Esophagus muscularis mucosa (tissue), 4 donors: Measurements from ENCODE around the gene CST4. TPM values are rescaled to one million over a fixed set of nuclear protein-coding genes. Genes with fewer than 3 reads are reported as not detected.
"Not testable (repeated sequence)": the region's sequence is repeated elsewhere in the genome, so short reads cannot be mapped to it uniquely, and the experiment has no call there.

ENCODE experiments used
- DNase-seq: peaks from one replicate; pipeline ENCODE4 v3.0.0-alpha.2; 2017; ENCODE audit errors: extremely low spot score
- H3K27ac ChIP-seq, 4 donors: fragments of 200-600 bp; sonication (generic); replicated peaks in 1 of 4; 1 replicate in 3 of 4; 2 replicates in 1 of 4; pipeline ENCODE4 v1.5.1; 2016 to 2019; ENCODE audit warnings: mild to moderate bottlenecking in 1 of 4
- H3K27me3 ChIP-seq, 4 donors: fragments of 200-600 bp; sonication (generic); one replicate each; pipeline versions ENCODE4 v1.5.1 to v1.6.0; 2016 to 2019
- H3K36me3 ChIP-seq, 4 donors: fragments of 200-600 bp; sonication (generic); one replicate each; pipeline ENCODE4 v1.5.1; 2016 to 2019
- H3K4me1 ChIP-seq, 4 donors: fragments of 200-600 bp; sonication (generic); one replicate each; pipeline ENCODE4 v1.5.1; 2016 to 2019
- H3K4me3 ChIP-seq, 4 donors: fragments of 200-600 bp; sonication (generic); 1 replicate in 2 of 4; 2 replicates in 2 of 4; pipeline ENCODE4 v1.5.1; 2016 to 2019; ENCODE audit warnings: mild to moderate bottlenecking in 4 of 4, moderate library complexity in 1 of 4
- H3K9me3 ChIP-seq, 4 donors: fragments of 200-600 bp; sonication (generic); 1 replicate in 3 of 4; 2 replicates in 1 of 4; pipeline ENCODE4 v1.5.1; 2016 to 2019
- EP300 ChIP-seq: sonication (generic); formaldehyde crosslinking; IDR thresholded peaks from one replicate; pipeline ENCODE4 v1.6.1; 2017; ENCODE audit warnings: antibody characterized with exemption
- POLR2A ChIP-seq: fragments of 450-650 bp; IDR thresholded peaks from one replicate; pipeline ENCODE4 v1.6.1; 2017; ENCODE audit warnings: antibody characterized with exemption, moderate library complexity, mild to moderate bottlenecking, low read depth
- POLR2AphosphoS5 ChIP-seq, 2 donors: sonication (generic); formaldehyde crosslinking; IDR thresholded peaks; one replicate each; pipeline ENCODE4 v1.6.1; 2017; ENCODE audit warnings: antibody characterized with exemption in 2 of 2
- WGBS: methylation state at CpG from one replicate; pipeline ENCODE4 v1.1.5; 2018; 5-methylcytosine and 5-hydroxymethylcytosine counted together
- intact Hi-C: fragments of 100-400 bp; cut with DNase I; formaldehyde crosslinking; loops from one replicate; pipeline ENCODE4 v1.15.1; 2023
- total RNA-seq, 4 donors: library from RNA; depleted of rRNA; stranded (reverse); fragments of >200 nt; gene quantifications; one replicate each; pipeline versions ENCODE4 v1.1.0 to v1.2.1, GENCODE V29; 2016
- TF ChIP-seq, protein P1 (sequence below), 3 experiments: fragments of 200-600 bp in 2 of 3; fragments of 450-650 bp in 1 of 3; sonication (generic) in 2 of 3; IDR thresholded peaks; one replicate each; pipeline ENCODE4 v1.5.1; 2017 to 2019; ENCODE audit warnings: antibody characterized with exemption in 3 of 3, mild to moderate bottlenecking in 2 of 3, moderate library complexity in 1 of 3

The CST4 gene
- total RNA-seq, 4 donors from 2014 or later, result not detected

DNA sequence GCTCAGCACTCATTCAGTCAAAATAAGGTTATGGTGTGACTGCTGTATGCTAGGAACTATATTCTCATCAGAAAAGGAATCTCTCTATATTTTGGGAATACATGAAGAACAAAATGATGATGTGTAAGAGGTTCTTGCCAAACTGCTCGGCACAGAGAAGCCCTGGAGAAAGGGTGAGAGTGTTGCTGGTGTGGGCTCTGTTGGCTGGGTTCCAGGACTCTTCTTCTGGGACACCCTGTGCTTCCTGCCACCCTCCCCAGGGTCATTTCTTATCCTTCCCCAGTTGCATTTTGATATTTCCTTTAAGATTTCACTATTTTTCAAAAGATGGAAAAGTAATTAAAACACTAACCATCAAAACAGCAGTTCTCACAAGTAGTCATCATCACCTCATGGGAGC is 33.1 kb upstream of the CST4 start:
- TF ChIP-seq, protein P1, sequence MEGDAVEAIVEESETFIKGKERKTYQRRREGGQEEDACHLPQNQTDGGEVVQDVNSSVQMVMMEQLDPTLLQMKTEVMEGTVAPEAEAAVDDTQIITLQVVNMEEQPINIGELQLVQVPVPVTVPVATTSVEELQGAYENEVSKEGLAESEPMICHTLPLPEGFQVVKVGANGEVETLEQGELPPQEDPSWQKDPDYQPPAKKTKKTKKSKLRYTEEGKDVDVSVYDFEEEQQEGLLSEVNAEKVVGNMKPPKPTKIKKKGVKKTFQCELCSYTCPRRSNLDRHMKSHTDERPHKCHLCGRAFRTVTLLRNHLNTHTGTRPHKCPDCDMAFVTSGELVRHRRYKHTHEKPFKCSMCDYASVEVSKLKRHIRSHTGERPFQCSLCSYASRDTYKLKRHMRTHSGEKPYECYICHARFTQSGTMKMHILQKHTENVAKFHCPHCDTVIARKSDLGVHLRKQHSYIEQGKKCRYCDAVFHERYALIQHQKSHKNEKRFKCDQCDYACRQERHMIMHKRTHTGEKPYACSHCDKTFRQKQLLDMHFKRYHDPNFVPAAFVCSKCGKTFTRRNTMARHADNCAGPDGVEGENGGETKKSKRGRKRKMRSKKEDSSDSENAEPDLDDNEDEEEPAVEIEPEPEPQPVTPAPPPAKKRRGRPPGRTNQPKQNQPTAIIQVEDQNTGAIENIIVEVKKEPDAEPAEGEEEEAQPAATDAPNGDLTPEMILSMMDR (IDR thresholded peaks at IDR 0.05), result no peak
- Histone ChIP-seq H3K27me3 (no peaks in the 10 kb centered on the region), H3K4me1 (no peaks in the 10 kb centered on the region), H3K9me3 (peaks cover 0 to 7% (median 0%) of the 10 kb centered on the region in 4 donors), H3K36me3 (no peaks in the 10 kb centered on the region), H3K4me3 (no peak overlapping the region), H3K27ac (no peak overlapping the region)
- 23% methylated on average over 1 of the region's 1 CpG for WGBS
- intact Hi-C loops, result no loop called here
- DNase-seq, result peak; percentile 77

DNA sequence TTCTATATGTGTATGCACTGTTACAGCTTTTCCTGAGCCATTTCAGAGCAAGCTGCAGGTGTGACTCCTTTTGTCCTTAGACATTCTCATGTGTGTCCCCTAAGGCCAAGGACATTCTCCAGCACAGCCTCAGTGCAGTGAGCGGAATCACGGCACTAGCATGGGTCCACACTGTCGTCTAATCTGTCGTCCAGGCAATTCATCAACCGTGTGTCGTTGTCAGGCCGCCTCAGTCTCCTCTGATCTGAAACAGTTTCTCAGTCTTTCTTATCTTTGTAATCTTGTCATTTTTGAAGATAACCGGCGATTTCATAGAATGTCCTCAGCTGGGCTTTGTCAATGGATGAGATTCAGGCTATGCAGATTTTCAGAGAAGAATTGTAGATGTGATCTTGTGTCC is 30.5 kb upstream of the CST4 start:
- intact Hi-C loops, H3K27ac ChIP-seq, H3K4me1 ChIP-seq, H3K9me3 ChIP-seq, H3K27me3 ChIP-seq, H3K36me3 ChIP-seq, H3K4me3 ChIP-seq: not testable (repeated sequence)
- WGBS, result 40% methylated on average over 9 of the region's 9 CpGs
- peak; percentile 60 for DNase-seq

DNA sequence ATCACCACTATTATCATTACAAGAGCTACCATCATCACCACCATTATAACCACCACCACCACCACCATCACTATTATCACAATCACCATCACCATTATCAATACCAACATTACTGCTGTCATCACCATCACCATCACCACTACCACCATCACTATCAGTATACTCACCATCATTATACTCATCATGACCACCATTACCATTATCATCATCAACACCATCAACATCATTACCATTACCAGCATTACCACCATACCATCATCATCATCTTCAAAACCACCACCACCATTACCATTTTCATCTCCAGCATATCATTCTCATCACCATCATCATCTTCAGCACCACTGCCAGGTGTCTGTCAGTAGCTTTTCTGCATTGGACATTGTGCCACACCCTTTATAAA is 22.9 kb upstream of the CST4 start:
- H3K4me3 ChIP-seq, H3K9me3 ChIP-seq, H3K27ac ChIP-seq, H3K27me3 ChIP-seq, H3K36me3 ChIP-seq, intact Hi-C loops, H3K4me1 ChIP-seq: not testable (repeated sequence)
- peak; percentile 29 for DNase-seq

DNA sequence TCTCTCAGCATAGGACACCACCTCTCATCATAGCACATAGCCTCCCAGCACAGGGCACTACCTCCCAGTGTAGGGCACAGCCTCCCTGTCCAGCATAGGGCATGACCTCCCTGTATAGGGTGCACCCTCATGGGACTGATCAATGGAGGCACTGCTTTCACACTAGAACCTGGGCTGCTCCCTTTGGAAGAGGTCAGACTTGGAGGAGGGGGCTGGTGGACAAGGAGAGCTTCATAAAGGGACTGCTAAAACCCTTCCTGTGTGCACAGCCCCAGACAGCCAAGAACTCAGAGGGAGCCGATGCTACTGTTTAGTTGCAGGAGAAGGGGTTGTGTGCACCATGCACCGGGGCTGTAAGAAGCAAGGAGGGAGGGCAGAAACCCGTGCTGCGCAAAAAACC is 21.9 kb upstream of the CST4 start:
- intact Hi-C loops, result no loop called here
- H3K9me3 ChIP-seq, result no peaks in the 10 kb centered on the region
- H3K4me1 ChIP-seq, result no peaks in the 10 kb centered on the region
- no peak overlapping the region for H3K27ac ChIP-seq
- TF ChIP-seq EP300, result no peak
- no peak for TF ChIP-seq POLR2AphosphoS5 (IDR thresholded peaks at IDR 0.05)
- TF ChIP-seq POLR2A, result no peak
- TF ChIP-seq, protein P1 (IDR thresholded peaks at IDR 0.05), result no peak
- H3K27me3 ChIP-seq, result no peaks in the 10 kb centered on the region
- 85% methylated on average over 3 of the region's 4 CpGs for WGBS
- DNase-seq, result peak; percentile 86
- H3K4me3 ChIP-seq, result no peak overlapping the region
- H3K36me3 ChIP-seq, result no peaks in the 10 kb centered on the region

DNA sequence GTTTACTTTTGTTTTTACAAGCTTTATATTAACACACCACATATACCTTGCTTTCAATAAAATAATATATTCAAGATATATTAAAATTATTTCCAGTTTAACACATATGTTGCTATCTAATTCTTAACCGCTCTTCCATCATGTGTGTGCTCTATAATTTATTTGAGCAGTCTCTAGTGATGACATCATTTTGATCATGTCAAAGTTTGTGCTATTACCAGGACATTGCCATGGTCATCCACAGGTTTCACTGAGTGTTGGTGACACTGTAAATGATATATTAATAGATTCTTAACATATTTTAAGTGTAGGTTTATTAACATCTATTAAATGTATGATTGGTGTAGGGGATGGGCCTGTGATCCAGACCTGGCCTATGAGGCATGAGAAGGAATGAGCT is 17.1 kb upstream of the CST4 start:
- TF ChIP-seq, protein P1 (IDR thresholded peaks at IDR 0.05), result no peak
- TF ChIP-seq POLR2A (no peak), EP300 (no peak), POLR2AphosphoS5 (IDR thresholded peaks at IDR 0.05) (no peak)
- H3K4me1 ChIP-seq, result no peaks in the 10 kb centered on the region
- intact Hi-C loops, result no loop called here
- no peak overlapping the region for H3K4me3 ChIP-seq
- H3K27me3 ChIP-seq, result peaks cover 0 to 3% (median 0%) of the 10 kb centered on the region in 4 donors
- H3K9me3 ChIP-seq, result no peaks in the 10 kb centered on the region
- no peak for DNase-seq
- no peak overlapping the region for H3K27ac ChIP-seq
- H3K36me3 ChIP-seq, result no peaks in the 10 kb centered on the region
- WGBS, result 93% methylated on average over 1 of the region's 1 CpG

DNA sequence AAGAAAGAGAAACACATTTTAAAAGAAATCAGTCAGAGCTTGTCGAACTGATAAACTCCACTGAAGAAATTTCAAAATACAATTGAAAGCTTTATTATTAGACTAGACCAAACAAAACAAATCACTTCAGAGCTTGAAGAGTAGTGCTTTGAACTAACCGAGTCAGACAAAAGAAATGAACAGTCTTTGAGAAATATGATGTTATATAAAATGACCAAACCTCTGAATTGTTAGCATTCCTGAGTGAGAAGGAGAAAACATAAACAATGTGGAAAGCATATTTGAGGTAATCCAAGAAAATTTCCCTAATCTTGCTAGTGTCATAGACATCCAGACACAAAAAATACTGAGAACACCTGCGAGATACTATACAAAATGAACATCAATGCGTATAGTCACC is 13.2 kb upstream of the CST4 start:
- no peak overlapping the region for H3K27ac ChIP-seq
- no peak for DNase-seq
- H3K9me3 ChIP-seq, result no peaks in the 10 kb centered on the region
- no peak overlapping the region for H3K4me3 ChIP-seq
- H3K27me3 ChIP-seq, result peaks cover 0 to 11% (median 0%) of the 10 kb centered on the region in 4 donors
- H3K36me3 ChIP-seq, result no peaks in the 10 kb centered on the region
- no peak for TF ChIP-seq EP300
- no peak for TF ChIP-seq POLR2A
- TF ChIP-seq, protein P1 (IDR thresholded peaks at IDR 0.05), result no peak
- no peak for TF ChIP-seq POLR2AphosphoS5 (IDR thresholded peaks at IDR 0.05)
- H3K4me1 ChIP-seq, result no peaks in the 10 kb centered on the region
- WGBS, result 72% methylated on average over 4 of the region's 4 CpGs
- intact Hi-C loops, result no loop called here
